HG02970 (cell line): ENCODE measurements around the gene MEN1.
A peak's percentile ranks its signal among the peaks of the same experiment; 100 is the strongest.

ENCODE experiments used
- ATAC-seq: cut with Tn5 transposase; IDR thresholded peaks from one replicate; pipeline ENCODE4 v1.9.1; 2021; ENCODE audit warnings: mild to moderate bottlenecking, moderate library complexity, moderate number of reproducible peaks; ENCODE audit not compliant: unreplicated experiment, low FRiP score

MEN1 gene

DNA sequence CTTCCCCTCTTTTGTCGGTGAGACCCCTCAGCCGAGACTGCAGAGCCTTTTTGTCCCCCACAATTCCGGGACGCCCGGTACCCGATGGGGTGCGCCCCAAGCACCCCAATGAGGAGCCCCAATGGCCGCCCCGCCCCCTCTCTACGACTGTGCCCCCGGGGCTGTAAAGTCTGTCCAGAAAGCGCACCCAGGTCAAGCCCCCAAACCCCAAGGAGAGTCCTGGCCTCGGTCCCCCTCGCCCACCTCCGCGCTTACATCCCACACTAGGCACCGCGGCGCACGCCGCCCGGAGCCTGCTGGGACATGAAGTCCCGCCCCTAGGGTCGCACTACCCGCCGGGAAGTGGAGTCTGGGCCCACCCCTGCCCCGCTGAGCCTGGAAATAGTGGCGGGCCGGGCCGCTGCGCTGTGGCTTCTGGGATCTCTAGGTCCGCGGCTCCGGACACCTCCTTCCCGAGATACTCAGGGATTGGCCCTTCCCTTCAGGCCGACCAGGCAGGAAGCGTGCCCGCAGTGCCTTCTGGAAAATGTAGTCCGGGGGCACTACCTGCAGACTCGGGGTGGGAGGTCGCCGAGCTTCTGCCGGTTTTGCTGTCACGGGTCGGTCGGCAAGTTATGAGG lies at the start of gene MEN1:
Gene MEN1, minus strand, starts transcription at position 281 of the 620 bp plus-strand sequence. CDS start 442 bp downstream, outside the sequence.
- ATAC-seq: peak; percentile 53

GRCh38 chr11:64859542-64860414 lies 49.4 kb upstream of the MEN1 start:
- peak; percentile 68 for ATAC-seq

GRCh38 chr11:64858467-64859263 lies 48.3 kb upstream of the MEN1 start:
- ATAC-seq: no peak

GRCh38 chr11:64857485-64857884 lies 47.1 kb upstream of the MEN1 start:
- no peak for ATAC-seq

GRCh38 chr11:64856382-64857227 lies 46.3 kb upstream of the MEN1 start:
- ATAC-seq: no peak

DNA sequence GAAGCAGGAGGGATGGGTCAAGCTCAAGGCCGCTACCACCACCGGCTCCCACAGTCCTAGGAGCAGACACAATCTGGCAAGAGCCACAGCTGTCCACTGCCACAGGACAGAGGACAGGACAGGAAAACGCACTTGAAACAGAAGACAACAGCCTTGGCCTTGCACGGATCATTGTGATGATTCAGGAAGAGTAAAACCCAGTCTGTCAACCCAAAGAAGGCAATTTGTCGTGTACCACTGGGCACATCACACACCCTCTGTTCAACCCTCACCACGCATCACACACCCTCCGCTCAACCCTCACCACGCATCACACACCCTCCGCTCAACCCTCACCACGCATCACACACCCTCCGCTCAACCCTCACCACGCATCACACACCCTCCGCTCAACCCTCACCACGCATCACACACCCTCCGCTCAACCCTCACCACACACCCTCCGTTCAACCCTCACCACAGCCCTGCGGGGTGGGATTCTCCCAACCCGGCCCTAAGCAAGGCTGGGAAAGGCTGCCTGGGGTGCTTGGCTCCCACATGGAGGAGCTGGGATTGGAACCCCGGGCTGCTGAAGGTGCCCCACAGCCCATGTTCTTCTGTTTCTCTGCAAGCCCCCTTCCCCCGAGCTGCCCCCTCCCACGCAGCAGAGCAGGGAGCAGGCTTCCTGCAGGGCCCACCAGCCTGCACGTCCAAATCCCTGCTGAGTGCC lies 45.4 kb upstream of the MEN1 start:
- ATAC-seq: no peak

DNA sequence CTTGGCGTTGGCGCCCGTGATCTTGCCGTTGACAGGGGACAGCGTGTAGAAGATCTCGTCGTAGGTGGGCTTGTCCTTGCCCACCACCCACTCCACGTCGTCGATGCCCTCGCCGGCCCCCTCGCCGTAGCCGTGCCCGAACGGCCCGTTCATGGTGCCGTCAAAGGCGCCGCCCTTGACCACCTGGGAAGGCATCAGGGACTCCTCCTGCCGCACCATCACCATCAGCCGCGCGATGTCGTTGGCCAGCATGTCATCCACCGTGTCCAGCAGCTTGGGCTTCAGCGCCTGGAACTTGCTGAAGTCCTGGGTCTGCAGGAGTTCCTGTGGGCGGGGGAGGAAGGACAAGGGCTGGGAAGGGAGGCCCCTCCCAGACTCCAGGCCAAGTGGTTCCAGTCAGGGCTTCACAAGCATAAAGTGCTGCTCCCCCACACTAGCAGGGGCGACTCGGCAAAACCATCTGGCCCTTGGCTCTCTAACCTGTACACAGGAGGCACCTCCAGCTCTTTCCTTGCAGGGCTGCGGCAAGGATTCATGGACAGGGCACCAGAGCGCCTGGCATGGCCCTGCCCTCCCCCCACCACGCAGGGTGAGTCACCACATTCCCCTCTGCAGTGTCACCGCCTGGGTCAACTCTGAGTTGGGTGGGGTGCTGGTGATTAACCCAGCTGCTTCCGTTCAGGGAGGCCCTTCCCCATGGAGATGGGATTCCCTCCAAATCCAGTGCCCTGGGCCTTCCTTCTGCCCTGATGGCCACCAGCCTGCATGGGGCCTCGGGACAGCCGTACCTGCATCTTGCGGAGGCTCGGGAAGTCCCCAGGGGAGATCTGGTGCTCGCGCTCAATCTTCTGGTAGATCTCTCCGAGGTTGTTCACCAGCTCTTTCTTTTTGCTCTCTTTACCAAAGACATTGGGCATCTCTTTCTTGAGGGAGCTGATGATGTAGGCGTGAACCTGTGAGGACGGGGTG lies 44.5 kb upstream of the MEN1 start:
- no peak for ATAC-seq

DNA sequence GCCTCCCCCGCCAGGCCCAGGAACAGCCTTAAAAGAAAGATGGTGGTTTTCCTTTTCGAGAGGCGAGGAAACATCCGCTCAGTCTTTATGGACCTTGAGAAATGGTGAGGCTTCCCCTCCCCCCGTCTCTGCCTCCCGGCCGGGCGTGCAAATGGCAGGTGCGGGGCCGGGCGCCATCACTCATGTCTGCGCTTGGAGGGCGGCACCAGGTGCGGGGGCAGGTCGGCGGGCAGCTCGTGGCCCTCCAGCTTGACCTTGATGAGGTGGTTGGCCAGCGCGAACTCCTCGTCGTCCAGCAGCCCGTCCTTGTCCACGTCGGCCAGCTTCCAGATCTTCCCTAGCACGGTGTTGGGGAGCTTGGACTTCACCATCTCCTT lies 43.8 kb upstream of the MEN1 start:
- ATAC-seq: no peak

DNA sequence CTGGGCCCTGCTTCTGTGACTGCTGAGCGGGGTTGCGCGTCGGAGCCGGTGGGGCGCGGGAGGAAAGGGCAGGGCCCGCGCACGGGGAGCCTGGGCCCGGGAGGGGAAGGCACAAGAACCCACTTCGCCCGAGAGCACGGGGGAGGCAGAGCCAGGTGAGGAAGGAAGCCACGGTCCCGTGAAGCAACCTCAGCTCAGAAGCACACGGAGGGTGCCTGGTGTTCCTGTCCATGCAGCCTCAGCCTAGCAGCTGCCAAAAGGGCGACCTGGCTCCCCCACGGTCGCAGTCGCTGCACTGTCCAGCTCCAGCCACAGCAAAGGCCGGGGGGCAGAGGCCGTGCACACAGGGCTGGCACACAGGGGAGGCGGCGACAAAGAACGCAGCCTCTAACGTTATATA lies 43.4 kb upstream of the MEN1 start:
- no peak for ATAC-seq

GRCh38 chr11:64852804-64853509 lies 42.6 kb upstream of the MEN1 start:
- ATAC-seq: no peak

GRCh38 chr11:64851831-64852351 lies 41.5 kb upstream of the MEN1 start:
- ATAC-seq: no peak

- ATAC-seq: peak; percentile 64
Observed at GRCh38 chr11:64850979-64851567, 40.7 kb upstream of the MEN1 start.

- no peak for ATAC-seq
Observed at GRCh38 chr11:64849598-64850356, 39.4 kb upstream of the MEN1 start.

DNA sequence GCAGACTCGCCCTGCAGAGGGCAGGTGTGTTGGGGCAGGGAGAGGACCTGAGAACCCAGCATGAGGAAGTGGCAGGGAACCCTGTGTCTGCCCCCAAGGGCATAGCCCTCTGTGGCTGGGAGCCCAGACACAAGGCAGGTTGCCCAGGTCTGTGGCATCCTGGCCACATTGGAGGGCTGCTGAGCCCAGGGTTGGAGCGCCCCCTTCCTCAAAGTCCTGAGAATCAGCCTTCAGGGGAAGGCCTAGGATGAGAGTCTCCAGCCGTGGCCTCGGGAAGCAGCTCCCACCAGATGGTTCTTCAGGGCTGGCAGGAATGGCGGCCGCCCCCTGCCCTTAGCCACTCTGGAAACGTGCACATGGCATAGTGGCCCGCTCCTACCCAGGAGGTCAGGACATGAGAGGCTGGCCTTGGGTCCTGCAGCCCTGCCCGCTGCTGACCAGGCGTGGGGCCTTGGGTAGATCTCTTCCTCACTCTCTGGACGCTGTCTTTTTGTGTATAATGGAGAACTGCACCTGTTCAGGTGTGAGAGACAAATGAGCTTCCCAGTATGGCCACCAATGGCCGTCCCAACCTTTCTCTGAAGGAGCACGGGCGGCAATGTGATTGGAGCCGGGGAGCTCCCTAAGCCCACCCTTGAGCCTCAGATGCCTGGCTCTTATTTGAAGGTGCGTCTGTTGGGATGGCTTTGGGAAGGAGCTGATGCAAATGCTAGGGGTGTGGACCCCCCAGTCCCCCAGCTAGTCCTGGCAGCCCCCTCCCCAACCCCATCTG lies 38.7 kb upstream of the MEN1 start:
- no peak for ATAC-seq

DNA sequence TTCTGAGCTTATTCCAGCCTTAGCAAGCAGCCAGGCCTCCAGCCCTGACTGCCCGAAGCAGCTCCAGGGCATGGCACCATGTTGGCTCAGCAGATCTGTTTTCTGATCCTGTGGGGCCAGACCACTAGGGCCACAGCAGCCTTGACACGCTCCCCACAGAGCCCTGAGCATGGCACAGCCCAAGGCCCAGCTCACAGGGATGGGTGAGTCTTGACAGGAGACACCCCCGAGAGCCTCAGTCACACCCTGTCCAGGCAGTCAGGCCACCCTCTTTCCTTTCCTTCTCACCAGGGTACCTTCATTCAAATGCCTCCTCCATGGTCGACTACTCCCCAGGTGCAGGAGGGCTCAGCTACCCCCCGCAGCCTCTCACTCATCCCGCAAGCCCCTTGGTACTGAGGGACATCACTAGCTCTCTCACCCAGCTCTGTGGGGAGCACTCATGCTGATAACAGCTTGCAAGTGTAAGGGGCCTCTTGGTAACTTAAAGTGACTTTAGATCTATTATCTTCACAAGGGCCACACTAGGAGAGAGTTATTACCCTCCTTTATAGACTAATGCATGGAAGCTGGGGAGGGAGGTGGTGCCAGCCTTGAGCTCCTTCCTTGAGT lies 38.0 kb upstream of the MEN1 start:
- ATAC-seq: no peak
